Activated CD8-positive, alpha-beta memory T cell treated with anti-CD3 and anti-CD28 coated beads, Interleukin-2, amount 50 U/mL, for 48 hours (primary cell): Measurements from ENCODE around the gene ZNF507.
"Not testable (repeated sequence)": the region's sequence is repeated elsewhere in the genome, so short reads cannot be mapped to it uniquely, and the experiment has no call there.

Experiments
- DNase-seq: peaks from one replicate; pipeline ENCODE4 v3.0.0-alpha.2; 2020

ZNF507 gene

GRCh38 chr19:32372726-32373517 lies 27.5 kb downstream of the ZNF507 start:
- no peak for DNase-seq

- DNase-seq, result no peak
Observed at GRCh38 chr19:32373585-32374295, 28.3 kb downstream of the ZNF507 start.

- DNase-seq, result not testable (repeated sequence)
Observed at GRCh38 chr19:32374362-32374761, 29.0 kb downstream of the ZNF507 start.

- not testable (repeated sequence) for DNase-seq
Observed at GRCh38 chr19:32377088-32377487, 31.7 kb downstream of the ZNF507 start.

GRCh38 chr19:32380269-32380668 lies 34.9 kb downstream of the ZNF507 start:
- DNase-seq, result no peak

- no peak for DNase-seq
Observed at GRCh38 chr19:32387701-32388392, 42.4 kb downstream of the ZNF507 start.

GRCh38 chr19:32388393-32388855 lies 43.0 kb downstream of the ZNF507 start:
- no peak for DNase-seq

- DNase-seq, result no peak
Observed at GRCh38 chr19:32392901-32393300, 47.5 kb downstream of the ZNF507 start.

GRCh38 chr19:32396046-32396652 lies 50.7 kb downstream of the ZNF507 start:
- no peak for DNase-seq

- DNase-seq, result no peak
Observed at GRCh38 chr19:32397671-32398101, 52.3 kb downstream of the ZNF507 start.

- no peak for DNase-seq
Observed at GRCh38 chr19:32401992-32402391, 56.6 kb downstream of the ZNF507 start.

GRCh38 chr19:32403291-32403995 lies 58.0 kb downstream of the ZNF507 start:
- DNase-seq, result no peak

GRCh38 chr19:32404213-32404932 lies 59.0 kb downstream of the ZNF507 start:
- no peak for DNase-seq

GRCh38 chr19:32404933-32405430 lies 59.6 kb downstream of the ZNF507 start:
- peak; percentile 67 for DNase-seq

- DNase-seq, result peak; percentile 97
Observed at GRCh38 chr19:32405431-32406160, 60.2 kb downstream of the ZNF507 start, which contains the start of gene DPY19L3. Gene DPY19L3, plus strand, starts transcription at chr19:32405770. Its CDS starts 2,484 bp downstream, at chr19:32408254.

- no peak for DNase-seq
Observed at GRCh38 chr19:32406161-32407003, 61.0 kb downstream of the ZNF507 start.

- no peak for DNase-seq
Observed at GRCh38 chr19:32407004-32407992, 61.9 kb downstream of the ZNF507 start.

- no peak for DNase-seq
Observed at GRCh38 chr19:32415246-32415645, 69.8 kb downstream of the ZNF507 start.
